Inflammatory macrophage treated with lipopolysaccharide for 4 hours (primary cell): ENCODE results near the gene DMD.
"Not testable (repeated sequence)": the region's sequence is repeated elsewhere in the genome, so short reads cannot be mapped to it uniquely, and the experiment has no call there.

Experiments
- DNase-seq: peaks from one replicate; pipeline ENCODE4 v3.0.0-alpha.2; 2020

DMD gene

DNA sequence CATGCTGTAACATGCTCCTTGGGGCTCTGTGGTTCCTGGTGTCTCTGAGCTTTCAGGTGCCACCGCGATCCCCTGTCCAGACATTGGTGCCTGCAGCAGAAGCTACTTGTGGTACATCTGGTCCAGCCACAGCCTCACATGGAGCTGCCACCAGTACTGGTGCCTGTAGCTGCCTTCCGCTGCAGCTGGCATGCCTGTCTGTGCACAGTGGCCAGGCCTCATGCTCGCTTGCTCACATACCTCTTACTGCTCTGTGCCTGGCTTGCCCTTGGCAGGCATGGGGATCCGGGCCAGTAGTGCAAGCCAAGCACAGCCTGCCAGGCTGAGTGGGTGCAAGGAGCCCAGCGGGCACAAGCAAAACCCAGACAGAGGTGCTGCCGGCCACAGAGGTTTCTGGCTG is 618.6 kb downstream of the DMD start:
- DNase-seq, result no peak

DNA sequence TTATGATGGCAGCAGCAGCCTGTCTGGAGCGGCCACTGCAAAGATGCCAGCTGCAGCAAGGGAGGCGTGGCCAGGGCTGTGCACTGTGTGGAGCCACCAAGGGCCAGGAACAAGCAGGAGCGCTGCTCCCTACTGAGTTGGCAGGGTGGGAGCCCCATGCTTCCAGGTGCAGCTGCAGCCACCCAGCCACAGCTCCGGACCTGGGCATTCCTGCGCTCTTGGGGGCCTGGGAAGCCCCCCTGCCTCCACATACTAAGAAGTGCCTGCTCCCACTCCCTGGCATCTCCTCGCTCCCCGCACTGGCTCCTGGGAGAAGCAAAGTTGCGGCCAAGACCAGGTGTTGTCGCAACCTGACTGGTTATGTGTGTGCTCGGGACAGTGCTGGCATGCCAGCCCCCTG is 619.8 kb downstream of the DMD start:
- DNase-seq, result no peak

DNA sequence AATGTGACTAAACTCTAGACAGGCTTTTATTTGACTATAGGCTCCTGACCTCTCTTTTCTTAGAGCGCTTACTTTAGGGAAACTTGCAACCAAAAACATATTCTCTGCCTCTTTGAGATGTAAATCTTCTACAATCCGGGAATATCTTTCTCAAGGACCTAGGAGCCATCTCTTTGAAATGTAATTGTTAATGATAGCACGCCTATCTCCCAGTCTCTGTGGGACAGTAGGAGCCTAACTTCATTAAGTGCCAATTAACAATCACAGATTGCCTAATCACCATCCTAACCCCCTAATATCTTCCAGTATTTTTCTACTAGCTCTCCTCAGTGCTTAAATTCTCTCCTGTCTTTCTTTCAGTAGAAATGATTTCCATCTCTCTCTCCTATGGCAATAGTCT is 628.6 kb downstream of the DMD start:
- no peak for DNase-seq

GRCh38 chrX:32576885-32577284 is 634.5 kb downstream of the DMD start:
- no peak for DNase-seq

DNA sequence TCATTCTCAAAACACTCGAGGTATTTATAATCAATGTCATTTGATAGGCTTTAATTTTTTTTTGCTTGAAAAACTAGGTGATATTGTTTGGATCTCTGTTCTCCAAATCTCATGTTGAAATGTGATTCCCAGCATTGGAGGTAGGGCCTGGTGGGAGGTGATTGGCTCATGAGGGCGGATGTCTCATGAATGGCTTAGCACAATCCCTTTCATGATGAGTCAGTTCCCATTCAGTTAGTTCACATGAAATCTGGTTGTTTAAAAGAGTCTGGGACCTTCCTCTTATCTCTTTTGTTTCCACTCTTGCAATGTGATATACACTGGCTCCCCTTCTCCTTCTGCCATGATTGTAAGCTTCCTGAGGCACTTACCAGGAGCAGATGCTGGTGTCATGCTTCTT is 638.7 kb downstream of the DMD start:
- no peak for DNase-seq

- no peak for DNase-seq
Observed at GRCh38 chrX:32571579-32571978, 639.8 kb downstream of the DMD start.

- no peak for DNase-seq
Observed at GRCh38 chrX:32562261-32562660, 649.1 kb downstream of the DMD start.

- DNase-seq, result no peak
Observed at GRCh38 chrX:32545101-32545500, 666.2 kb downstream of the DMD start.

DNA sequence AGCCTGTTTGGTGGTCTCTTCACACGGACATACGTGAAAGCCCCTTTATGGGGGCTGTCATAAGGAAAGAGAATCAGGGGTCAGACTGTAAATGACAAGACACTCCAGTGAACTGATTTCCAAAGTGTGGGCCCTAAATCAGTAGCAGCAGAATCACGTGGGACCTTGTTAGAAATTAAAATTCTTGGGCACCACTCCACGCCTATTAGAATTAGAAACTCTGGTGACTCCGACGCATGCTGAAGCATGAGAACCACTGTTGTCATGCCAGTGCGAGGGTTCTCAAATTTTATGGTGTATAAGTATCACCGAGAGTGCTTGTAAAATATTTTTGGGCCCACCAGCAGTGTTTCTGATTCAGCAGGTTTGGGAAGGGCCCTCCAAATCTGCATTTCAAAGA is 672.8 kb downstream of the DMD start:
- DNase-seq, result no peak

DNA sequence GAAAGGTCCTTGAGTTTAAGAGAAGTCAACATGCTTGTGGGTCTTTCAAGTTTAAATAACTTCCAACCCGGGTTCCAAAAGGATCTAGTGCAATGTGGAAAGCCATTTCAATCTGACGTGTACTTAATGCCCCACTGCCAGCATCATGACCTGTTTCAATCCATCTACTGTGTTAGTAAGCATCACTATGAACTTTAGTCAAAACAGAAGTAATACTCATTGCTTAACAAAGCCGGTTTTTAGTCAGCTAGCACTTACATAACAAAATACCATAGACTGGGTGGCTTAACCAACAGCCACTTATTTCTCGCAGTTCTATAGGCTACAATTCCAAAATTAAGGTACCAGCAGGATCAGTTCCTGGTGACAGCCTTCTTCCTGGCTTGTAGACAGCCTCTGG is 677.5 kb downstream of the DMD start:
- no peak for DNase-seq

DNA sequence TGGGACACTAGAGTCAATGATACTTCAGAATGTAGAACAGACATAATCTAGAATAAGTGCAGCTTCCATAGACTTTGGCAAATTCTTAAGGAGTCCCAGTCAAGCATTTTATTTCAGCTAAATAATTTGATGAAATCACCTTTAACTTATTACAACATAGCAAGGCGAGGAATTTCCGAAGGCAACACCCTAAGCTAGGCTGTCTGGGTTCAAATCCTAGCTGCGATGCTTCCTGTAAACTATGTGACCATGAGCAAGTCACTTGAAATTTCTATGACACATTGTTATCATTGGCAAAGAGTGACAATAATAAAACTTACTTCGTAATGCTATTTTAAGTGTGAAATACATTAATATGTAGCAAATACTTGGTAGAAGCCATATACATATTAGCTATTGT is 679.1 kb downstream of the DMD start:
- DNase-seq, result no peak

GRCh38 chrX:32530802-32531403 is 680.4 kb downstream of the DMD start:
- peak; percentile 48 for DNase-seq

- not testable (repeated sequence) for DNase-seq
Observed at GRCh38 chrX:32528451-32528850, 682.9 kb downstream of the DMD start.

DNA sequence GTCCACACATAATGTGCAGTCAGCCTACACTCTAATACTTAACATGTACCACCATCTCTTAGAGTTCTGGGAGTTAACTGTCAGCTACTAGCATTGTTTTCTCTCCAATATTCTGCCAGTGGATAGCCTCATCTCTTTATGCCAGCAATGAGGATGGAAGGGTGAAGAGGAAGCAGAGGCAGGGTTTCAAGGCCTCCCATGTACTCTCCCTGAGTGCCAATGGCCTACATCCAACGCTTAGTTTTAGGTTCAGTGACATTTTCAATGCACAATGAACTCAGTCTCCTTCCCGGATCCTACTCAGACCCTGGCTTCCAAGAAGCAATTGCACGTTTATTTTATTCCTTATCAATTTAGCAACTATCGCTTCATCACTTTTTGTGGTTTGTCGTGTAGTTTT is 686.1 kb downstream of the DMD start:
- DNase-seq, result no peak

DNA sequence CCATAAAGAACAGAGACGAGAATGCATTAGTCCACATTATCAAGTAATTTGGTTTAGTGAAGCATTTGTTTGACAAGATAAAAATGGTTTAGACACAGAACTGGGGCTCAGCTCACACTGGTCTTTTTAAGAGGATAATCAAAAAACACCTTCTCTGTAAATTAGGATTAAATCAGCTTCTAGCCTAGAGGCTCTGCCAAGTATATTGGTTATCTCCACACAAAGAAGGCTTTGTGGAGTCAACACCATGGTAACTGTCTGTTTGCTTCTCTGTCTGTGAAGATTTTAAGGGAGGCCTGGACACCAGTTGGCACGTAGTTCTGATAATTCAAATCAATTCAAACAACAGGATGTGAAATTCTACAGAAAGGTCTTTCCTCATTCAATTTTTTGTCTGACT is 687.0 kb downstream of the DMD start:
- DNase-seq, result no peak

GRCh38 chrX:32520789-32521188 is 690.6 kb downstream of the DMD start:
- no peak for DNase-seq

DNA sequence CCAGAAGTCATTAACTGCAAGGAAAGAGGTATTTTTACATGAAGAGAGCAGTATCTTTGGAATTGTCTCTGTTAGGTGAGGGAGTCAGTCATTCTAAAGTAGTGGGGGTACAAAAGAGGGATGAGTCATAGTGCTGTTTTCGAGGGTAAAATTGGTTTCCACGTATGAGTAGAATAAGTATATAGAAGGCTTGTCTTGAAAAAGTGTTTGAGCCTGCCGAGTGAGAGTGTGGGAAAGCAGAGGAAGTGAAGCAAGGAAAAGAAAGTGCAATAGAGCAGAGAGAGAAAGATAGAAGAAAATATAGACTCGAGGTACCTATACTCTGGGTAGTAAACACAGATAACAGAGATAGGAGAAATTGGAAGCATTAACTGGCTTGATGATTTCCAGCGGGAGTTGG is 696.4 kb downstream of the DMD start:
- no peak for DNase-seq

GRCh38 chrX:32501606-32502005 is 709.7 kb downstream of the DMD start:
- DNase-seq, result no peak

- DNase-seq, result no peak
Observed at GRCh38 chrX:32496671-32497070, 714.7 kb downstream of the DMD start.

- no peak for DNase-seq
Observed at GRCh38 chrX:32495855-32496254, 715.5 kb downstream of the DMD start.

DNA sequence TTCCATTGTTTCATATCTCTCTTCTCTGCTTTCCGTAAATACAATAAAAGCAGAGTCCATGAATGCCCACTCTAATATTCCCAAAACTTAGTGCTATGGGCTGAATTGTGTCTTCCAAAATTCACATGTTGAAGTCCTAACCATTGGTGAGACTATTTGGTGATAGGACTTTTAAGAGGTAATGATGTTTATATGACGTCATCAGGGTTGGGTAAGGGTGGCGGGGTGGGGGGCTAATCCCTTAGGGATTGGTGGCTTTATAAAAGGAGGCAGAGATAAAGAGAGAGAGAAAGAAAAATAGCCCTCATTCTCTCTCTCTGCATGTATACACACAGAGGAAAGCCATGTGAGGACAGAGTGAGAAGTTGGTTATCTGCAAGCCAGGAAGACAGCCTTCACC is 722.2 kb downstream of the DMD start:
- no peak for DNase-seq

DNA sequence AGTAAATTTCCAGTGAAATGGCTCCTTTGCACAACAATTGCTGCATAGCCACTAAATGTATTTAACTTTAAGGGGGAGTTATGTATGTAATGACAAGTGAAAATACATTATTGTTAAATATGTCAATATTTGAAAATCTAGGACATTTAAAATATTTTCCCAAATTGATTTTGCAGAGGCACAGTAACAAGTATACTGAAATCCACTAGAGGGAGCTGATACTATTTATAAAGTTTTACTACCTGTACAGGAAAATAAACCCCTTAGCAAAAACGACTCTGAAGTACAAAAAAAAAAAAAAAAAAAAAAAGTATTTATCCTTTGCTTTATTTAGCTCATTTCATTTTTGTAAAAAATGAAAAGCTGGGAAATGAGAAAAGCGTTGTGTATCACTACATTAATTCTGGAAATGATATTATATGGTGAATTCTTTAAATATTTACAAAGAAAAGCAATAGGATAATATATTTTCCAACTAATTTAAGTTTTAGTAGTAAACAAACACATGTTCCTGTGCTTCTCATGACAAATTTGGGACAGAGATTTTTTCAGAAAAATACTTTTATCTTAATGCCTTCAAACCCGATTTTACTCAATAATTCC is 727.7 kb downstream of the DMD start:
- DNase-seq, result no peak

DNA sequence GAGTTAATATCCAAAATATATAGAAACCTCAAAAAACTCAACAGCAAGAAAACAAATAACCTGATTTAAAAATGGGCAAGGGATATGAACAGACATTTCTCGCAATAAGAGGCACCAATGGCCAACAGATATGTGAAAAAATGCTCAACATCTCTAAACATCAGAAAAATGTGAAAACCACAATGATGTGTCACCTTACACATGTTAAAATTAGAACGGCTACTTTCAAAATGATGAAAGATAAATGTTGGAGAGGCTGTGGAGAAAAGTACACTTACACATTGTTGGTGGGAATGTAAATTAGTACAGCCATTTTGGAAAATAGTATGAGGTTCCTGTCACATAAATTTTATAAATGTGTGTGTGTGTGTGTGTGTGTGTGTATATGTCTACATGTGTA is 731.3 kb downstream of the DMD start:
- DNase-seq, result no peak

- no peak for DNase-seq
Observed at GRCh38 chrX:32472364-32472763, 739.0 kb downstream of the DMD start.

GRCh38 chrX:32455704-32456103 is 755.6 kb downstream of the DMD start:
- DNase-seq, result no peak
